ENCODE data around the gene EDARADD. TPM values are rescaled to one million over a fixed set of nuclear protein-coding genes. Genes with fewer than 3 reads are reported as not detected.

Gene EDARADD
- total and polyA plus RNA-seq, 2 of the 13 experiments (the other 11 are each of a cell fraction or from before 2014, with no cell fraction given), result 0.03 TPM; not detected in 1

DNA sequence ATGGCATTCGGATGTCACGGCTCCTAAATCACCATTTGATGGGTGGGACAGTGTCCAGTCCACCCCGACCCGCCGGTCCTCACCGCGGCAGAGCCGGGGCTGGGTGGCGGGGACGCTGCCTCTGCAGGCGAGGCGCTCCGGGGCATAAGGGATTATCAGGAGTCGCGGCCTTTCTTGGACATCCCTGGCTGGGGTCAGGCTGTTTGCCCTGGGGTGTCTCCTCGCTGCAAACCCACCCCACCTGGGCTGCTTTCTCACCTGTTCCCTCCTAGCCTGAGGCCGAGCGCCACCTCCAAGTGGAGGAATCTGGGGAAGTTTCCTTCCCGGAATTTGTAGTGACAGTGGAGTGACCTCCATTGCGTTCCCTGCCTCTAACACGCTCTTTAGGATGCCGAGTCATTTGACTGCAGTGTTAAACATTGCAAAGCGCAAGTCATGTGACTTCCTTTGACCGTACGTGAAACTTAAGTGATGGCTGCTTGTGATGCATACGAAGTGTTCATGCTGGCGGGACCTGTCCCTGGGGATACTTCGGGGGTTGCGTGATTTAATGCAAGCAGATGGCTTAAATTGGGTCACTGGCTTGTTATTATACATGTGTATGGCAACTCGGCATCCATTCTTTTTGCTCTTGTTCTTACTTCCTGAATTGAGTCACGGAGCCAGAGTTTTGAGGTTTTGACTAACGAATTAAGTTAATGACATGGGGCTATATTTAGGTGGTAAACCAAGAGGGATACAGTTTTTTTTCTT is 130.2 kb downstream of the EDARADD start (continued):
- TF ChIP-seq, protein P1, sequence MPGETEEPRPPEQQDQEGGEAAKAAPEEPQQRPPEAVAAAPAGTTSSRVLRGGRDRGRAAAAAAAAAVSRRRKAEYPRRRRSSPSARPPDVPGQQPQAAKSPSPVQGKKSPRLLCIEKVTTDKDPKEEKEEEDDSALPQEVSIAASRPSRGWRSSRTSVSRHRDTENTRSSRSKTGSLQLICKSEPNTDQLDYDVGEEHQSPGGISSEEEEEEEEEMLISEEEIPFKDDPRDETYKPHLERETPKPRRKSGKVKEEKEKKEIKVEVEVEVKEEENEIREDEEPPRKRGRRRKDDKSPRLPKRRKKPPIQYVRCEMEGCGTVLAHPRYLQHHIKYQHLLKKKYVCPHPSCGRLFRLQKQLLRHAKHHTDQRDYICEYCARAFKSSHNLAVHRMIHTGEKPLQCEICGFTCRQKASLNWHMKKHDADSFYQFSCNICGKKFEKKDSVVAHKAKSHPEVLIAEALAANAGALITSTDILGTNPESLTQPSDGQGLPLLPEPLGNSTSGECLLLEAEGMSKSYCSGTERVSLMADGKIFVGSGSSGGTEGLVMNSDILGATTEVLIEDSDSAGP (CRISPR knock-in tag; IDR thresholded peaks at IDR 0.05; ENCODE audit: borderline replicate concordance), result no peak
- TF ChIP-seq ONECUT2 (CRISPR knock-in tag; IDR thresholded peaks at IDR 0.05) (no peak), KLF11 (CRISPR knock-in tag; IDR thresholded peaks at IDR 0.05) (no peak), HOXD1 (CRISPR knock-in tag; IDR thresholded peaks at IDR 0.05) (no peak), SRSF4 (IDR thresholded peaks at IDR 0.05; ENCODE audit: low read depth, low read length, poor library complexity, severe bottlenecking) (no peak), ZNF44 (CRISPR knock-in tag; IDR thresholded peaks at IDR 0.05) (no peak), RAD21 (CRISPR knock-in tag; IDR thresholded peaks at IDR 0.05) (no peak), ZNF331 (CRISPR knock-in tag; IDR thresholded peaks at IDR 0.05) (no peak), DMAP1 (CRISPR knock-in tag; IDR thresholded peaks at IDR 0.05) (peak; percentile 64), ZNF232 (CRISPR knock-in tag; IDR thresholded peaks at IDR 0.05; ENCODE audit: borderline replicate concordance) (peak; percentile 59; the same call in 1 of the 2 replicates), NFIC (IDR thresholded peaks at IDR 0.05; ENCODE audit: low read length) (no peak), HDAC2 (CRISPR knock-in tag; IDR thresholded peaks at IDR 0.05) (peak; percentile 68), ZNF446 (CRISPR knock-in tag; IDR thresholded peaks at IDR 0.05) (peak; percentile 45), ZNF589 (CRISPR knock-in tag; conservative IDR thresholded peaks at IDR 0.05) (no peak), ZNF235 (CRISPR knock-in tag; IDR thresholded peaks at IDR 0.05; ENCODE audit: borderline replicate concordance) (peak; percentile 73; the same call in 1 of the 2 replicates), PHF20 (CRISPR knock-in tag; IDR thresholded peaks at IDR 0.05) (peak; percentile 46; the same call in 1 of the 2 replicates), ZNF33B (CRISPR knock-in tag; IDR thresholded peaks at IDR 0.05) (no peak), ZNF737 (CRISPR knock-in tag; IDR thresholded peaks at IDR 0.05; ENCODE audit: borderline replicate concordance) (0 out of 2 replicates have a peak, but pooled peaks have one; percentile 63), SATB2 (CRISPR knock-in tag; IDR thresholded peaks at IDR 0.05) (no peak; the same call in 1 of the 2 replicates), ZNF10 (CRISPR knock-in tag; IDR thresholded peaks at IDR 0.05; ENCODE audit: borderline replicate concordance, low read depth) (no peak), NFE2L2 (IDR thresholded peaks at IDR 0.05; ENCODE audit: low read length) (peak; percentile 34; the same call in 1 of the 2 replicates), WIZ (CRISPR knock-in tag; IDR thresholded peaks at IDR 0.05) (no peak), GABPA (IDR thresholded peaks at IDR 0.05; ENCODE audit: low read depth, low read length) (no peak), GABPA (CRISPR knock-in tag; IDR thresholded peaks at IDR 0.05; ENCODE audit: low read depth) (peak; percentile 69), ARNT2 (CRISPR knock-in tag; IDR thresholded peaks at IDR 0.05; ENCODE audit: low read depth) (no peak)
- TF ChIP-seq, protein P2, sequence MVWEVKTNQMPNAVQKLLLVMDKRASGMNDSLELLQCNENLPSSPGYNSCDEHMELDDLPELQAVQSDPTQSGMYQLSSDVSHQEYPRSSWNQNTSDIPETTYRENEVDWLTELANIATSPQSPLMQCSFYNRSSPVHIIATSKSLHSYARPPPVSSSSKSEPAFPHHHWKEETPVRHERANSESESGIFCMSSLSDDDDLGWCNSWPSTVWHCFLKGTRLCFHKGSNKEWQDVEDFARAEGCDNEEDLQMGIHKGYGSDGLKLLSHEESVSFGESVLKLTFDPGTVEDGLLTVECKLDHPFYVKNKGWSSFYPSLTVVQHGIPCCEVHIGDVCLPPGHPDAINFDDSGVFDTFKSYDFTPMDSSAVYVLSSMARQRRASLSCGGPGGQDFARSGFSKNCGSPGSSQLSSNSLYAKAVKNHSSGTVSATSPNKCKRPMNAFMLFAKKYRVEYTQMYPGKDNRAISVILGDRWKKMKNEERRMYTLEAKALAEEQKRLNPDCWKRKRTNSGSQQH (CRISPR knock-in tag; IDR thresholded peaks at IDR 0.05; ENCODE audit: low read depth), result no peak
- TF ChIP-seq, protein P3, sequence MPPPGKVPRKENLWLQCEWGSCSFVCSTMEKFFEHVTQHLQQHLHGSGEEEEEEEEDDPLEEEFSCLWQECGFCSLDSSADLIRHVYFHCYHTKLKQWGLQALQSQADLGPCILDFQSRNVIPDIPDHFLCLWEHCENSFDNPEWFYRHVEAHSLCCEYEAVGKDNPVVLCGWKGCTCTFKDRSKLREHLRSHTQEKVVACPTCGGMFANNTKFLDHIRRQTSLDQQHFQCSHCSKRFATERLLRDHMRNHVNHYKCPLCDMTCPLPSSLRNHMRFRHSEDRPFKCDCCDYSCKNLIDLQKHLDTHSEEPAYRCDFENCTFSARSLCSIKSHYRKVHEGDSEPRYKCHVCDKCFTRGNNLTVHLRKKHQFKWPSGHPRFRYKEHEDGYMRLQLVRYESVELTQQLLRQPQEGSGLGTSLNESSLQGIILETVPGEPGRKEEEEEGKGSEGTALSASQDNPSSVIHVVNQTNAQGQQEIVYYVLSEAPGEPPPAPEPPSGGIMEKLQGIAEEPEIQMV (CRISPR knock-in tag; IDR thresholded peaks at IDR 0.05; ENCODE audit: low read depth), result no peak
- TF ChIP-seq, protein P4, sequence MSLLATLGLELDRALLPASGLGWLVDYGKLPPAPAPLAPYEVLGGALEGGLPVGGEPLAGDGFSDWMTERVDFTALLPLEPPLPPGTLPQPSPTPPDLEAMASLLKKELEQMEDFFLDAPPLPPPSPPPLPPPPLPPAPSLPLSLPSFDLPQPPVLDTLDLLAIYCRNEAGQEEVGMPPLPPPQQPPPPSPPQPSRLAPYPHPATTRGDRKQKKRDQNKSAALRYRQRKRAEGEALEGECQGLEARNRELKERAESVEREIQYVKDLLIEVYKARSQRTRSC (CRISPR knock-in tag; IDR thresholded peaks at IDR 0.05; ENCODE audit: low read depth), result no peak

Data from HepG2 (cell line).